Stimulated activated CD4-positive, alpha-beta T cell treated with anti-CD3 and anti-CD28 coated beads, Interleukin-1b, Interleukin-23, amount 100 ng/mL, for 1 hour (primary cell): ENCODE results near the gene PDZRN4.
"Not testable (repeated sequence)": the region's sequence is repeated elsewhere in the genome, so short reads cannot be mapped to it uniquely, and the experiment has no call there.

ENCODE experiments used
- DNase-seq, 2 donors: peaks; one replicate each; pipeline ENCODE4 v3.0.0-alpha.2; 2020; ENCODE audit warnings: low read depth in 2 of 2

The PDZRN4 gene

GRCh38 chr12:41285470-41285869 is 97.3 kb downstream of the PDZRN4 start:
- DNase-seq = not testable (repeated sequence)

GRCh38 chr12:41286426-41286825 is 98.3 kb downstream of the PDZRN4 start:
- DNase-seq = no peak

GRCh38 chr12:41287500-41288141 is 99.5 kb downstream of the PDZRN4 start:
- no peak for DNase-seq

GRCh38 chr12:41288142-41288811 is 100.2 kb downstream of the PDZRN4 start:
- no peak for DNase-seq

GRCh38 chr12:41289501-41289900 is 101.4 kb downstream of the PDZRN4 start:
- no peak for DNase-seq

GRCh38 chr12:41293011-41293410 is 104.9 kb downstream of the PDZRN4 start:
- DNase-seq = no peak

- no peak for DNase-seq
Observed at GRCh38 chr12:41293461-41293860, 105.3 kb downstream of the PDZRN4 start.

- no peak for DNase-seq
Observed at GRCh38 chr12:41302979-41303403, 114.9 kb downstream of the PDZRN4 start.

- DNase-seq = no peak
Observed at GRCh38 chr12:41304526-41304925, 116.4 kb downstream of the PDZRN4 start.

- no peak for DNase-seq
Observed at GRCh38 chr12:41310367-41310766, 122.2 kb downstream of the PDZRN4 start.

- no peak for DNase-seq
Observed at GRCh38 chr12:41311883-41312282, 123.8 kb downstream of the PDZRN4 start.

GRCh38 chr12:41312451-41312850 is 124.3 kb downstream of the PDZRN4 start:
- not testable (repeated sequence) for DNase-seq

GRCh38 chr12:41325336-41325735 is 137.2 kb downstream of the PDZRN4 start:
- no peak for DNase-seq

GRCh38 chr12:41327096-41327895 is 139.2 kb downstream of the PDZRN4 start:
- DNase-seq = no peak

GRCh38 chr12:41333974-41334373 is 145.9 kb downstream of the PDZRN4 start:
- DNase-seq = no peak

GRCh38 chr12:41334390-41334789 is 146.3 kb downstream of the PDZRN4 start:
- no peak for DNase-seq

- DNase-seq = no peak
Observed at GRCh38 chr12:41336041-41336549, 148.0 kb downstream of the PDZRN4 start.

GRCh38 chr12:41339784-41340183 is 151.7 kb downstream of the PDZRN4 start:
- DNase-seq = no peak

- no peak for DNase-seq
Observed at GRCh38 chr12:41344776-41345470, 156.8 kb downstream of the PDZRN4 start.

- no peak for DNase-seq
Observed at GRCh38 chr12:41348198-41348597, 160.1 kb downstream of the PDZRN4 start.

- no peak for DNase-seq
Observed at GRCh38 chr12:41356181-41356580, 168.1 kb downstream of the PDZRN4 start.

- DNase-seq = no peak
Observed at GRCh38 chr12:41361738-41362137, 173.6 kb downstream of the PDZRN4 start.
